K562 (cell line): ENCODE data around the gene IFRD1. TPM values are rescaled to one million over a fixed set of nuclear protein-coding genes. Genes with fewer than 3 reads are reported as not detected.

ENCODE experiments used
- CGGBP1 ChIP-seq: fragments of 250-450 bp; sonication (Bioruptor Pico); IDR thresholded peaks from 2 replicates; pipeline ENCODE4 v1.9.0; 2021; ENCODE audit warnings: mild to moderate bottlenecking
- ELF1 ChIP-seq: fragments of 200-800 bp; sonication (Bioruptor generic); IDR thresholded peaks from 2 replicates; pipeline ENCODE4 v1.6.1; 2016; ENCODE audit warnings: missing genetic modification characterization, missing compliant biosample characterization
- HINFP ChIP-seq: fragments of 450-650 bp; conservative IDR thresholded peaks from 2 replicates; pipeline ENCODE4 v1.6.1; 2016; ENCODE audit warnings: missing genetic modification characterization, low read depth, mild to moderate bottlenecking, control low read depth, missing compliant biosample characterization
- NONO ChIP-seq, 2 experiments: fragments of 200-400 bp in 1 of 2; fragments of 450-650 bp in 1 of 2; formaldehyde crosslinking in 1 of 2; IDR thresholded peaks; 2 replicates each; pipeline ENCODE4 v1.6.1; 2017; ENCODE audit warnings: low read depth in 2 of 2, mild to moderate bottlenecking in 2 of 2, moderate library complexity in 2 of 2, low read length in 1 of 2
- SMAD3 ChIP-seq: fragments of 450-650 bp; formaldehyde crosslinking; conservative IDR thresholded peaks from 2 replicates; pipeline ENCODE4 v1.4.0; 2020; ENCODE audit warnings: mild to moderate bottlenecking
- ZNF57 ChIP-seq: fragments of 450-650 bp; formaldehyde crosslinking; IDR thresholded peaks from 2 replicates; pipeline ENCODE4 v1.4.0; 2020; ENCODE audit warnings: mild to moderate bottlenecking, moderate library complexity
- ZNF609 ChIP-seq: sonication (generic); formaldehyde crosslinking; IDR thresholded peaks from 2 replicates; pipeline ENCODE4 v1.8.1; 2023; ENCODE audit warnings: missing genetic modification reagents, mild to moderate bottlenecking, borderline replicate concordance
- polyA plus RNA-seq, 8 experiments: library from polyadenylated mRNA; depleted of rRNA in 4 of 8; stranded (reverse) in 5 of 8; unstranded in 3 of 8; fragments of >200 nt; fragmentation: Nextera tagmentation in 2 of 8; fragmentation: Illumina TruSeq in 1 of 8; extraction: Ambion mirVana in 2 of 8; extraction: Trizol in 1 of 8; gene quantifications; 2 replicates each; pipeline versions ENCODE4 v1.2.1 to v1.2.3, GENCODE V29; 2011 to 2014; ENCODE audit warnings: inconsistent platforms in 1 of 8, missing spikeins in 1 of 8
- total RNA-seq, 7 experiments: library from RNA; depleted of rRNA in 6 of 7; stranded (reverse); fragments of >200 nt in 6 of 7; fragmentation: Illumina TruSeq in 2 of 7; extraction: Trizol in 2 of 7; gene quantifications; 2 replicates each; pipeline versions ENCODE4 v1.2.1 to v1.2.3, GENCODE V29; 2011 to 2021; ENCODE audit warnings: low replicate concordance in 1 of 7

Gene IFRD1
- total and polyA plus RNA-seq, 9 of the 15 experiments (the other 6 are each of a cell fraction or from before 2014, with no cell fraction given) = 27.6 to 81.8 (median 68.1) TPM

- TF ChIP-seq ZNF609 (no peak), CGGBP1 (no peak), NONO (IDR thresholded peaks at IDR 0.05; ENCODE audit: low read depth in 2 of 2, low read length in 1 of 2) (peak; percentile 4 to 65; a peak in 1 of 4 replicates), ZNF57 (CRISPR knock-in tag) (no peak), HINFP (no peak), ELF1 (tag) (0 out of 2 replicates have a peak, but pooled peaks have one; percentile 55), SMAD3 (CRISPR knock-in tag) (no peak)
Measured at GRCh38 chr7:112450807-112451761, 824 bp downstream of the IFRD1 start (continued).
